OCI-LY3 (cell line): Measurements from ENCODE around the gene SLC25A21.

Experiments used
- H2AFZ ChIP-seq: fragments of 200-600, 300-600 bp; shearing (Covaris generic); 2 replicates; pipeline ENCODE4 v1.6.0; 2014; ENCODE audit warnings: antibody characterized with exemption, low read depth, low read length
- H3K27ac ChIP-seq: fragments of 200-600, 300-600 bp; sonication (generic); 2 replicates; pipeline ENCODE4 v1.5.1; 2014; ENCODE audit warnings: mild to moderate bottlenecking, low read length, moderate library complexity, mixed read lengths
- H3K27me3 ChIP-seq: fragments of 200-600, 300-600 bp; sonication (generic); 2 replicates; pipeline ENCODE4 v1.6.1; 2014; ENCODE audit warnings: low read depth, low read length, mixed read lengths
- H3K36me3 ChIP-seq: fragments of 200-600, 300-600 bp; sonication (generic); replicated peaks from 2 replicates; pipeline ENCODE3; 2014; ENCODE audit warnings: low read depth, low read length, mixed read lengths
- H3K4me1 ChIP-seq: fragments of 300-600, 200-600 bp; sonication (generic); 2 replicates; pipeline ENCODE4 v1.6.1; 2014; ENCODE audit warnings: low read length, mixed read lengths
- H3K4me2 ChIP-seq: fragments of 200-600, 300-600 bp; sonication (generic); 2 replicates; pipeline ENCODE4 v1.6.1; 2014; ENCODE audit warnings: low read length, mixed read lengths
- H3K4me3 ChIP-seq: fragments of 300-600, 200-600 bp; sonication (generic); 2 replicates; pipeline ENCODE4 v1.5.1; 2014; ENCODE audit warnings: antibody characterized with exemption, mild to moderate bottlenecking, low read length, moderate library complexity
- H3K79me2 ChIP-seq: fragments of 300-600, 200-600 bp; shearing (Covaris generic); 2 replicates; pipeline ENCODE4 v1.6.1; 2014; ENCODE audit warnings: mild to moderate bottlenecking, low read length, mixed read lengths
- H3K9ac ChIP-seq: fragments of 300-600, 200-600 bp; shearing (Covaris generic); 2 replicates; pipeline ENCODE4 v1.6.0; 2014; ENCODE audit warnings: mild to moderate bottlenecking, low read length, moderate library complexity
- H3K9me3 ChIP-seq: fragments of 200-600, 300-600 bp; shearing (Covaris generic); 2 replicates; pipeline ENCODE4 v1.6.1; 2014; ENCODE audit warnings: low read length, mixed read lengths; ENCODE audit not compliant: insufficient read depth
- H4K20me1 ChIP-seq: fragments of 200-600, 300-600 bp; sonication (generic); 2 replicates; pipeline ENCODE4 v1.6.1; 2016; ENCODE audit warnings: low read length, mixed read lengths; ENCODE audit not compliant: insufficient read depth
- CTCF ChIP-seq: fragments of 200-600, 300-600 bp; sonication (generic); IDR thresholded peaks from 2 replicates; pipeline ENCODE4 v1.5.1; 2014; ENCODE audit warnings: antibody characterized with exemption, low read length, low read depth
- EZH2phosphoT487 ChIP-seq: fragments of 200-600 bp; shearing (Covaris generic); IDR thresholded peaks from 2 replicates; pipeline ENCODE4 v1.6.1; 2018; ENCODE audit warnings: antibody characterized with exemption, mixed run types, low read depth

SLC25A21 gene

GRCh38 chr14:36949371-36949770 is 223.0 kb downstream of the SLC25A21 start:
- no peaks in the 10 kb centered on the region for H3K79me2 ChIP-seq
- H4K20me1 ChIP-seq, result no peaks in the 10 kb centered on the region
- no peaks in the 10 kb centered on the region for H3K9me3 ChIP-seq
- H3K9ac ChIP-seq, result no peak overlapping the region
- no peak overlapping the region for H2AFZ ChIP-seq
- H3K4me1 ChIP-seq, result no peaks in the 10 kb centered on the region
- no peaks in the 10 kb centered on the region for H3K36me3 ChIP-seq
- H3K27ac ChIP-seq, result no peak overlapping the region
- no peak for TF ChIP-seq EZH2phosphoT487
- no peak for TF ChIP-seq CTCF
- no peak overlapping the region for H3K4me3 ChIP-seq
- H3K27me3 ChIP-seq, result no peaks in the 10 kb centered on the region
- H3K4me2 ChIP-seq, result no peak overlapping the region

- H3K4me1 ChIP-seq, result no peaks in the 10 kb centered on the region
- H3K79me2 ChIP-seq, result no peaks in the 10 kb centered on the region
These were observed 224.1 kb downstream of the SLC25A21 start for GRCh38 chr14:36948157-36948859.

DNA sequence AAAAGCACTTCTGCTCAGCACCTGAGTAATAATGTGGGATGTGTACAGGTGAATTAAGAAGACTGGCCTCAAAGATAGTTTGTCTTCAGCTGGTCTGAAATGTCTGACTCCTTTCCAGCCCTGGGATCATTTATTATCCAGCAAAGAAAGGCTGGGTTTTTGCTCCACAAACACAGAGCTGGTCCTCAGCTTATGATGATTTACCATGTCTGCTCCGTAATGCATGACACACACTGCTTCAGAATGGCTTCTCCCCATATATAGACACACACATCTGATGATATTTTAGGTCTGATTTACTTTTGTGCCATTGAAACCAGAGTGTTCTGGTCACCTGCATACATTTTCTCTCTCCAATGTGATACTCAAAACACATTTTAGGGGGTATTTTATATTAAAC is 225.0 kb downstream of the SLC25A21 start:
- Histone ChIP-seq H3K4me1 (0 out of 2 replicates have a peak, but pooled peaks cover 4% of the 10 kb centered on the region), H3K4me3 (no peak overlapping the region), H3K4me2 (no peak overlapping the region), H4K20me1 (no peaks in the 10 kb centered on the region), H3K9ac (no peak overlapping the region), H3K9me3 (no peaks in the 10 kb centered on the region), H3K36me3 (no peaks in the 10 kb centered on the region), H2AFZ (no peak overlapping the region), H3K27ac (no peak overlapping the region), H3K79me2 (no peaks in the 10 kb centered on the region), H3K27me3 (no peaks in the 10 kb centered on the region)
- TF ChIP-seq CTCF, result no peak
- TF ChIP-seq EZH2phosphoT487, result no peak

More at GRCh38 chr14:36948157-36948859, 224.1 kb downstream of the SLC25A21 start:
- Histone ChIP-seq H4K20me1 (no peaks in the 10 kb centered on the region), H3K4me2 (no peak overlapping the region), H3K27me3 (no peaks in the 10 kb centered on the region), H2AFZ (no peak overlapping the region), H3K9ac (no peak overlapping the region), H3K27ac (no peak overlapping the region), H3K4me3 (no peak overlapping the region), H3K36me3 (no peaks in the 10 kb centered on the region), H3K9me3 (no peaks in the 10 kb centered on the region)
- TF ChIP-seq EZH2phosphoT487, result no peak
- no peak for TF ChIP-seq CTCF

DNA sequence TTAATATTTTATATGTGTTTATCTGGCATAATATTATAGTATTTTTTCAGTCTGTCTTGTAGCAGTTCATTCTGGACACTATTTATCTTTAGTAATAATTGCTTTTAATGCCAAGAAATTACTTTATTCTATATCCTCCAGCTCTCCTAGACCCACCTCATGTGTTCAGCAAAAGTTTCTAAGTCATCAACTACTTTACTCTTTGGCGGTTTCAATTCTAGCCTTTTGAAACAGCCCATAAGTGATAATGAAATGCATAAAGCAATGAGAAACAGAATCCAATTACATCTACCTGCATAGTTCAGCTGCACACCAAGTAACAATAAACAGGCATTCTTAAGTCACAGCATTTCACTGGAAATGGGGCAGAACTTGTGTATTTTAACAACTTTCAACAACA is 225.5 kb downstream of the SLC25A21 start:
- H2AFZ ChIP-seq, result no peak overlapping the region
- no peak for TF ChIP-seq CTCF
- no peak for TF ChIP-seq EZH2phosphoT487
- no peak overlapping the region for H3K4me2 ChIP-seq
- H3K9me3 ChIP-seq, result no peaks in the 10 kb centered on the region
- 0 out of 2 replicates have a peak, but pooled peaks cover 5% of the 10 kb centered on the region for H3K4me1 ChIP-seq
- H3K27ac ChIP-seq, result no peak overlapping the region
- no peak overlapping the region for H3K9ac ChIP-seq
- H3K36me3 ChIP-seq, result no peaks in the 10 kb centered on the region
- no peaks in the 10 kb centered on the region for H3K79me2 ChIP-seq
- no peak overlapping the region for H3K4me3 ChIP-seq
- no peaks in the 10 kb centered on the region for H4K20me1 ChIP-seq
- H3K27me3 ChIP-seq, result no peaks in the 10 kb centered on the region
